ENCODE results near the gene RHOA.
"Not testable (repeated sequence)": the region's sequence is repeated elsewhere in the genome, so short reads cannot be mapped to it uniquely, and the experiment has no call there.

RHOA gene

DNA sequence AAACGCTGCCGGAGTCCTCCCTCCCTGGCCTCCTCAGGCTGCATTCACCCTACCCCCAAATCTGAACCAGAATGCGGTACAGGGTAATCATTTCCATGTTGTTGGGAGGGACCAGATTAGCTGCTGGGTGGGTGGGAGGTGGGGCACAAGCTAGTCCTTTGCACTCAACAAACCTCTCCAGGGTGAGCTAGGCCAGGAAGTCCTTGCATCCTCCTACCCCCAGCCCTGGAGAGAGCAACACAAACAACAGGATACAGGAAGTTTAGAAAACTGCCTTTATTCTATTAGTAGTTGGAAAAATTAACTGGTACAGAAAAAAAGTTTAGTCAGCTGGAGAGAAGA is 52.9 kb downstream of the RHOA start:
- DNase-seq = no peak

DNA sequence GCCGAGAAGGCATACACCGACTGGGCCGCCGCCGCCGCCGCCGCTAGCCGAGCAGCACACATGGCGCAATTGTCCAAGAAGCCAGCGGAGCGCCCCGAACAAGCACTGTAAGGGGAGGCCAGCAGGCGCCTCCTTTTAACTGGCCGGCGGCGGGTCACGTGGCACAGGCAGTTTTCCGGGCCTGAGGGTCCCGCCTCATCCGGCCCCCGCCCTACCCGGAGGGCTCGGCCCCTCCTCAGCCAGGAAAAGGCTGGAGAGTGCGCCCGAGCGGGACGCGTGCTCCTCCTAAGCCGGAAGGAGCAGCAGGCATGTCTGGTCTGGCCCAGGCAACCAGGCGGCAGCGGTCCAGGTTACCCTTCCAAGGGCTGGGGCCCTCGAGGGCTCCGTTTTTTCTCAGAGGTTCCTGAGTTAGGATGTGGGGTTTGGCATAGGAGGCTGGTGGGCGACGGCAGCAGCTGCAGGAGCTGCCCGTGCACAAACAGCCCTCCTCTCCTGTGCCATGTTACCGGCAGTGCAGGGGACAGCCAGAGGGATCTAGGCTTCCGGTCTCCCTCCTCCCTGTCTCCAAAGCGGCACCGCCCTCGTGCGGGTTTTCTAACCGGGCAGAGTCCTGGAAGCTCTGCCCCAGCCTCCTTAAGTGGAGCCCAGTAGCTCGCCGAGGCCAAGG is 53.4 kb downstream of the RHOA start, which contains the start of gene GPX1:
TSS of gene GPX1 (minus strand) at position 137 of the 667 bp plus-strand sequence. CDS start at position 62, 75 bp downstream.
- peak; percentile 84 for DNase-seq

DNA sequence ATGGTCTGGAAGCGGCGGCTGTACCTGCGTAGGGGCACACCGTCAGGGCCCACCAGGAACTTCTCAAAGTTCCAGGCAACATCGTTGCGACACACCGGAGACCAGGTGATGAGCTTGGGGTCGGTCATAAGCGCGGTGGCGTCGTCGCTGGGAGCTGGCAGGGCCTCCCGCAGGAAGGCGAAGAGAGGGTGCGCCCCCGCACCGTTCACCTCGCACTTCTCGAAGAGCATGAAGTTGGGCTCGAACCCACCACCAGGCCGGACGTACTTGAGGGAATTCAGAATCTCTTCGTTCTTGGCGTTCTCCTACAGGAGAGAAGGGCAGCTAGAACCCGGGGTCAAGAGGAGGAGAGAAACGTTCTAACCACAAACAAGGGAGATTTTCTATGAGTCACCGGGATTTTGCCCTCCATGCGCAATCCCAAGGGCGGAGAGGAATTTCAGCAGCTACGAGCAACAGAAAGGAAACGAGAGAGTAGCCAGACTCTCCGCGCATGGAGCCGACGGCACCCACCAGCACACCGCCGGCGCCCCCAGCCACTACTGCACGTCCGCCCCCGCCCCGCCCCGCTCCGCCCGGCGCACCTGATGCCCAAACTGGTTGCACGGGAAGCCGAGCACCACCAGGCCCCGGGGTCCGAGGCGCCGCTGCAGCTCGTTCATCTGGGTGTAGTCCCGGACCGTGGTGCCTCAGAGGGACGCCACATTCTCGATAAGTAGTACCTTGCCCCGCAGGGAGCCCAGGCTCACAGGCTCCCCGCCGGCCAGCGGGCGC is 54.1 kb downstream of the RHOA start:
- DNase-seq = peak; percentile 19

DNA sequence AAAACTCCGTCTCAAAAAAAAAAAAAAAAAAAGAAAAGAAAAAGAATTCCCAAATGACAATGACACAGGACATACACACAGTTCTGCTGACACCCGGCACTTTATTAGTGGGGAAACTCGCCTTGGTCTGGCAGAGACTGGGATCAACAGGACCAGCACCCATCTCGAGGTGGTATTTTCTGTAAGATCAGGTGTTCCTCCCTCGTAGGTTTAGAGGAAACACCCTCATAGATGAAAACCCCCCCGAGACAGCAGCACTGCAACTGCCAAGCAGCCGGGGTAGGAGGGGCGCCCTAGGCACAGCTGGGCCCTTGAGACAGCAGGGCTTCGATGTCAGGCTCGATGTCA is 54.7 kb downstream of the RHOA start:
- DNase-seq = not testable (repeated sequence)

DNA sequence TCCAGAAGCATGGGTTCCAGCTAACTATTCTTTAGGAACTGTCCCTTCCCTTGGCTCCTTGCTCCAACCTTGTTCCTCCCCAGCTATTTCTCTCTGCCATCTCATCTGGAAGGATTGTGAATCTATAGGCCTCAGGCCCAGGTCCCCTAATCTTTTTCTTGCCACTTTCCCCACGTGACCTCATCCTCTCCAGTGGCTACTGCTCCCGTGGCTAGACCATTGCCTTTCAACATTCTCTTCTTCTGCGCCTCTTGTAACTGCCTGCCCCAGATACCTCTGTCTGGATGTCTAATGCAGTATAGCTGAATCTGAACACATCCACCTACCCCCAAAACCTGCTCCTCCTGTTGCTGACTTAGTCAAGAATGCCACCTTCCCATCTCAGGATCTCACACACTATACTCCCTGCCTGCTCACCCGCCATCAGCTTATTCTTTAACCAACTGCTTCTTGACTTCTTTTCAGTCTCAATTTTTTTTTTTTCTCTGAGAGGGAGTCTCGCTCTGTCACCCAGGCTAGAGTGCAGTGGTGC is 58.8 kb downstream of the RHOA start:
- DNase-seq = no peak

DNA sequence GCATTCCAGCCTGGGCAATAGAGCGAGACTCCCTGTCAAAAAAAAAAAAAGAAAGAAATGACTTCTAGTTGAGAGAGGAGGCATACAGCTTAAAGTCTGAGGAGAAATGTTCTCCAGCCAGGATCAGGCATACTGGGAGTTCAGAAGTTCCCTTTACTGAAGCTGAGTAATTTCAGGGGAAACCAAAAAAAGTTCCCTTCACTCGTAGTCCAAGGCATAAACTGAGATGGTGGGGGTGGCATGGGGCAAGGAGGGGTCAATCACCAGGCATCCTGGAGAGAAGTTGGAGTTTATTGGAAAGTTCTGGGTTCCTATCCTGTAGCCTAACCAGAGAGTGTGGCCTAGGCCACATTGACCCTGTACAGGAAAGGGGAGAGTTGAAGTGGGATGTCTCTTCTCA is 59.5 kb downstream of the RHOA start:
- DNase-seq = no peak

DNA sequence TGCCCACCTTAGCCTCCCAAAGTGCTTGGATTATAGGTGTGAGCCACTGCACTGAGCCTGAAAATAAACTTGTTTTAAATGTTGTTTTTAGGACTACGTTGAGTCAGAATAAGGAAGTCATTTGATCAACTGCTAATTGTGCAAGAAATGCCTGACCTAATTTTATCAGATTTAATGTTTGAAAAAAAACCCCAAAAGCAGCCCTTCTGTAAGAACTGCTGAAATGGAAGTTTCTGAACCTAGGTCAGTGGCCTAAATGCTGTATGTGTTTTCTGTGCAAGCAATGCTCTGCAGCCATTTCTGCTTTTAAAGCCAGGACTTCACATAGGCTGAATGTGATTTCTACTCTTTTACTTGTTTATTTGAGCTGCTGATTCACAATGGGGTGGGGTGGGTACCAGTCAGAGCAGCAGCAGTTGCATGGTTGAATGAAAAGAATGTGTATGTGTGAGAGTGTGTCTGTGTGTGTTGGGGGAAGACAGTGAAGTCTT is 60.2 kb downstream of the RHOA start:
- DNase-seq = peak; percentile 58

DNA sequence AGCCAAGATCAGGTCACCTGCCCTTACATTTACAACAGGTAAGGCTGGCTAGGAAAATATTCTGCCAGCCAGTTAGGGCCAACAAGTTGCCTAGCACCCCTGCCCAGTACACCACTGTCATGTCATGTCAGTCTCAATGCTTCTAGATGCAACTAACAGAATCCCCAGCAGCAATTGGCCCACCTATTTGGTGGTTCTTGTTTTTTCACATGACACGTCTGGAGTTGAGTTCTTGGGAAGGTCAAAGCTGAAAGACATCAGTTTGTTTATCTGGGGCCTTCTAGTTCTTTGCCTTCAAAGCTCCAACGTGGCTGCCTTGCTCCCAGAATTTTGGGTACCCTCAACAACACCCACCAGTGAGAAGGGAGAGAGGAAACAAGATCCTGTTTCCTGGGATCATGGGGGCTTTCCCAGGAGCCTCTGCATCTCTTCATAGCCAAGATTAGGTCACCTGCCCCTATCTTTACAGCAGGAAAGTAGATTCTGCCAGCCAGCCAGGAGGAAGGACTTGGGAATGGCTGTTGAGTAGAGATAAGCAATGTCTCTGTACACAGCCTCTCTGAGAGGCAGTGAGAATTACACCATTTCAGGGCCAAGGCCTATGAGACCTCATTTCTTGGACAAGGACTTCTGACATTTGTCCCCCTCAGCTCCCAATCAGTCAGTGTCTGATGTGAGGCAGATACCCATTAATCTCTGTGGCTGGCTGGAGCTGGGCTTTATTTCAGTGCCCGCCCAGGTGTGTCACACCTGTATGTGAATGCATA is 62.2 kb downstream of the RHOA start:
- peak; percentile 70 for DNase-seq

DNA sequence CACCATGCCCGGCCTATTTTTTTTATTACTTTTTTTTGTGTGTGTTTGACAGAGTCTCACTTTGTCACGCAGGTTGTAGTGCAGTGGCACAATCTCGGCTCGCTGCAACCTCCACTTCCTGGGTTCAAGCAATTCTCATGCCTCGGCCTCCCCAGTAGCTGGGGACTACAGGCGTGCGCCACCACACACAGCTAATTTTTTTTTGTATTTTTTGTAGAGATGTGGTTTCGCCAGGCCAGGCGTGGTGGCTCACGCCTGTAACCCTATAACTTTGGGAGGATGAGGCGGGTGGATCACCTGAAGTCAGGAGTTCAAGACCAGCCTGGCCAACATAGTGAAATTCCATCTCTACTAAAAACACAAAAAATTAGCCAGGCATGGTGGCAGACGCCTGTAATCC is 63.4 kb downstream of the RHOA start:
- DNase-seq = not testable (repeated sequence)

DNA sequence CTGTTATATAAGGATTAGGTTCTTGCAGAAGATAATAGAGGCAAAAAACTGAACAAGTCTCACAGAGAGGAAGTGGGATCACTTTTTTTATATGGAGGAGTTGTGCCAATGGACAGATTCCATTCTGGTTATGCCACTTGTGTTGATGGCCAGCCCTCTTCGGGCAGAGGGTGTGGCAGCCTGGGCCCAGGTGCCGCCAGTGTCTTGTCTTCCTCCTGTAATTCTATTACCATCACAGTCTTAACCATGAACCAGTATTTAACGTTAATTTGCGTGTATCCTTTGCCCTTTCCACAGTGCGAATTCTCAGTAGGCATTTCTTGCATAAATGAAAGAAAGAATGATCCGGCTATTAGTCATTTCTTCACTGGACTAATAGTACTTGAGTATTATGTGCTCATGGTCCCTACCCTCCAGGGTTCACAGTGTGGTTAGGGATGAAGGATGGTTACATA is 65.0 kb downstream of the RHOA start:
- no peak for DNase-seq

DNA sequence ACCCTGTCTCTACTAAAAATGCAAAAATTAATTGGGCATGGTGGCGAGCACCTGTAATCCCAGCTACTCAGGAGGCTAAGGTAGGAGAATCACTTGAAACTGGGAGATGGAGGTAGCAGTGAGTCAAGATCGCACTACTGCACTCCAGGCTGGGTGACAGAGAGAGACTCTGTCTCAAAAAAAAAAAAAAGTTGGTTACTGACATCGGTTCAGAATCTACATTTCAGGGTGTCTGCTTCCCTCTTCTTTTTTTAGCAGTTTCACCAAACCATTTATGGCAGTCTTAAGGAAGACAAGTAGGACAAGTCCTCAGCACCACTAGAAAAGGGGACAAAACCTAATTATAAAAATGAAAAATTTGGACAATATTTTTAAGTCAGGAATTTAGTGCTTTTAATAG is 68.6 kb downstream of the RHOA start:
- DNase-seq = no peak

DNA sequence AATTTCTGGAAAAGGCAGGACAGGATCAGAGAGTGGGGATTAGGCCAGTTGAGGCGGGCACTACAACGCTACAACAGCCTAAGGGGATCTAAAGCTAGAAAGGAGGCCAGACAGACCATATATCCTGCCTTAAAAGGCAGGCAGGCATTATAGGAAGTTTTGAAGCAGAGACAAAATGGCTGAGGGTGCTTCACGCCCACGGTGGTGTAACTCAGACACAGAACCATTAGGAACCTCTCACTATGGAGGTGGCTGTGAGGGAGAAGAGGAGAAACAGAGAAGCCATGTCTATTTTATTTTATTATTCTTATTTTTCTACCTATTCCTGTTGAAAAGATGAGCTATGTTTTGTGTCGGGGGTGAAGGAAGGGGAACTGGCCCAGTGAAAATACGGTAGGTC is 69.8 kb downstream of the RHOA start:
- no peak for DNase-seq

DNA sequence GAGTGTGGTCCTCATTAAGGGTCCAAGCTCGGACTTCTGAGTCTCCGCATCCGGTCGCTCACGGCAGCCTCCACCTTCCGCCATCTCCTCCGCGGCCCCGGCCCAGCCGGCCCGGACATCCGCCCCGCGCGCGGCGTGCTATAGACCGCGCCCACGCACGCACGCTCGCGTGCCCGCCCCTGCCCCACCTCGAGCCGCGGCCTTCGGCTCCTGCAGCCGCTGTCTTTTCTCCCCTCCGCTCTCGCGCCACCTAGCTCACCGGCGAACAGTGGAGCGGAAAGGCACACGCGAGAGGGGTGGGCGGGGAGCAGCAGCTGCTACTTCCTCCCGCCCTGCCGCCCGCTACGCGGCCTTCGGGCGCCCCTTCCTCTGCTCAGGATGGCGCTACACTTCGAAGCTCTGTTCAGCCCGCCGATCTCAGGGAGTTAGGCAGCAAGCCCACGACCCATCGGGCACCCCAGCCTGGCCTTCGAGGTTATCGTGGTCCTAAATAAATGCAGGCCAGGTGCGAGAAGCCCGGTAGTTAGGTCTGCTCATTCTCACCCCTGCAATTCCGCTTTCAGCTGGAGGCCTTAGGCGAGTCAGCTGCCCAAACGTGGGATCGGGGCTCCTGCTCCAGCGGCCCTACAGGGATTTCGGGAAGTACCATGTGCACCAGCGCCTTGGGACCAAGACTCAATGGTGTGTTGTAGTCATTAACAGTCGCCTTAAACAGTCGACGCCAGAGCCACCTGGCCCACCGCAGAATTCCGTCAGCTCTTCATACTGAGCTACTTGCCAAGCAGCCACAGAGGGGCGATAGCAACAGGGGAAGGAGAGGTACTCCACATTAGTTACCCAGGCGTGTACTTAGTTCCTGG is 71.6 kb downstream of the RHOA start, which contains the start of gene USP4:
TSS of gene USP4 (minus strand) at position 113 of the 860 bp plus-strand sequence. CDS start at position 84, 29 bp downstream.
- peak; percentile 88 for DNase-seq

DNA sequence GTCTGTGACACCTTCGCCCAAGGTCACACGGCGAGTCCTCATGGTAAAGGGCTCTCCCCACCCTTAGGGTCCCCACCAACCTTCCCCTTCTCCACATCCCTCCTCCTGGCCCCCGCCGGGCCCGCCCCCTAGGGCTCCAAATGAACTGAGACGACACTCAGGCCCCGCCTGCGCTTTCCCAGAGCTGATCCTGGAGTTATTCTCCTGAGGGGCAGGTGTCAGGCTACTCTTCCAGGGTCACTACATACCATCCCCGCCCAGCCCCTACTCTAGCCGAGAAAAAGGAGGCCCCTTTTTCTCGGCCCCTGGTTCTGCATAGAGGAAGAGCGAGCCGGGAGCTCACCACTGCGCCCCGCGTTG is 72.2 kb downstream of the RHOA start:
- no peak for DNase-seq

DNA sequence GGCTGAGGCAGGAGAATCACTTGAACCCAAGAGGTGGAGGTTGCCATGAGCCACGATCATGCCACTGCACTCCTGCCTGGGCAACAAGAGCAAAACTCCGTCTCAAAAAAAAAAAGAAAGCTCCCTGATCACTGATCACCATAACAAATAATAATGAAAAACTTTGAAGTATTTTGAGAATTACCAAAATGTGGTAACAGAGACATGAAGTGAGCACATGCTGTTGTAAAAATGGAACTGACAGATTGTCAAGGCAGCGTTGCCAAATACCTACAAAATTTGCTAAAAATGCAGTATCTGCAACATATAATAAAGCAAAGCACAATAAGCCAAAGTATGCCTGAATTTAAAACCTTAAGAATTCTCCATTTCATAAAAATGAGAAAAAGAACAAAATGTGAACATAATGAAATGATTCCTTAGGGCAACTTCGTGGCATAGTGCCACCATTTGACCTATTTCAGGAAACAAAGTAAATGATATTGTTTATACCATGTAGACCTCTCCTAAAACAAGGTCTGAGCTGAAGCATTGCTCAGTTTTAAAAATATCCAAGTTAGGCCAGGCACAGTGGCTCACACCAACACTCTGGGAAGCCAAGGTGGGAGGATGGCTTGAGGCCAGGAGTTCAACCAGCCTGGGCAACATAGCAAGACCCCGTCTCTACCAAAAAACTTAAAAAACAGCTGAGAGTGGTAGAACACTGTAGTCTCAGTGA is 77.7 kb downstream of the RHOA start:
- DNase-seq = no peak

DNA sequence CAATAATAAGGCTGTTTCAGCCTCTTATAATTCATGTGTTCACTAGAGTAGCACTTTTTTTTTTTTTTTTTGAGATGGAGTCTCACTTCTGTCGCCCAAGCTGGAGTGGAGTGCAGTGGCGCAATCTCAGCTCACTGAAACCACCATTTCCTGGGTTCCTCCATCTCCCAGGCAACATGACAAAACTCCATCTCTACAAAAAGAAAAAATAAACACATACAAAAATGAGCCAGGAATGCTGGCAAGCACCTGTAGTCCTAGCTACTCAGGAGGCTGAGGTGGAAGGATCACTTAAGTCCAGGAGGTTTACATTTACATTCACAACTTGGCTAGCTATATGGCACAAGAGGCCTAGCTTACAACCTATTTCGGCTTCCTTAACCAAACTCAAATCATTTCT is 78.7 kb downstream of the RHOA start:
- no peak for DNase-seq

DNA sequence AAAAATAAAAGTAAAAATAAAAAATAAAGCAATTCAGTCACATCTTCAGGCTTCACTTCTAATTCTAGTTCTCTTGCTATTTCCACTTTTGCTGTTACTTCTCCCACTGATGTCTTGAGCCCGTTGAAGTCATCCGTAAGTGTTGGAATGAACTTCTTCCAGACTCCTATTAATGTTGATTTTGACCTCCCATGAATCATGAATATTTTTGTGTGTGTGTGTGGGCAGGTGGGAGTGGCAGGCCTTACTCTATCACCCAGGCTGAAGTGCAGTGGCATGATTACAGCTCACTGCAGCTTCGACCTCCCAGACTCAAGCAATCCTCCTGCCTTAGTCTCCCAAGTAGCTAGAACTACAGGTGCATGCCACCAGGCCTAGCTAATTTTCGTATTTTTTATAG is 82.6 kb downstream of the RHOA start:
- DNase-seq = no peak

DNA sequence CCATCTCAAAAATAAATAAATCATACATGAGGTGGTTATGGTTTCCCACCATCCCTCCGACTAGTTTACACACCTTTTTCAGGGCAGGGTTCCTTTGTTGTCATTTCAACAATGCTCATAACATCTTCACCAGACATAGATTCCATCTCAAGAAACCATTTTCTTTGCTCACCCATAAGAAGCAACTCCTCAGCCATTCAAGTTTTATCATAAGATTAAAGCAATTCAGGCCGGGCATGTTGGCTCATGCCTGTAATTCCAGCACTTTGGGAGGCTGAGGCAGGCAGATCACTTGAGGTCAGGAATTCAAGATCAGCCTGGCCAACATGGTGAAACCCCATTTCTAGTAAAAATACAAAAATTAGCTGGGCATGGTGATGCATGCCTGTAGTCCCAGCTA is 83.4 kb downstream of the RHOA start:
- DNase-seq = not testable (repeated sequence)

DNA sequence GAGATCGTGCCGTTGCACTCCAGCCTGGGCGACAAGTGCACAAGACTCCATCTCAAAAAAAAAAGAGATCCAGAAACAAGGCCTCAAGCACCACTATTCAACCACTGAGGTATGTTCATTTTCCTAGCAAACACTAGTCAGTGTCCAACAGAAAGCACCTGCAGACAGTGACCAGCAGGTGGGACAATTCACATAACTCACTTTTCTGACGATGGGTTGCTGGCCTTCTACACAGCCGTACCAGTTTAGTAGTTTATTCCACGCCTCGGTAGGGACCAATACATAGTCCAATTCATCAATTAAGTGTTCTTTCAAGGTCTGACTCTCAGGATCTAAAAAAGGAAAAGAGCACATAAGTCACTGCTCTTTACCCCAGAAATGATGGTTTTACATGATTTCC is 84.3 kb downstream of the RHOA start:
- no peak for DNase-seq

DNA sequence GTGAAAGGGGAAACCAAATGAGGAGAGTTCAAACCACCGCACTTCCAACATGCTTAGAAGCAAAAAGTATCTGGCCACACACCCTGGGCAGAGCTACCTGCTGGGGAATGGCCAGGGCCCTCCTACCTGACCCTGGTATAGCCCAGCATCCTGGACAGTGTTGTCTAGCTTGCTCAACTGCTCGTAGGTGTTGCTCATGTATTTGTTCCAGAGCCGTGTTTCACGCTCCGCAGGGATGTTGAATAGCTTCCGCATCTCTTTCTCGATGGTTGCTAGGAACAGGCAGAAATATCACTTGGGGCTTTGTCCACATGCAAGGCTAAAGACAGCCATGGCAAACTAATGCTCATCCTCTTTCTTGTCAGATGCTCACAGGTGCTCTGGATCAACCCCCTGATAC is 87.0 kb downstream of the RHOA start:
- no peak for DNase-seq

DNA sequence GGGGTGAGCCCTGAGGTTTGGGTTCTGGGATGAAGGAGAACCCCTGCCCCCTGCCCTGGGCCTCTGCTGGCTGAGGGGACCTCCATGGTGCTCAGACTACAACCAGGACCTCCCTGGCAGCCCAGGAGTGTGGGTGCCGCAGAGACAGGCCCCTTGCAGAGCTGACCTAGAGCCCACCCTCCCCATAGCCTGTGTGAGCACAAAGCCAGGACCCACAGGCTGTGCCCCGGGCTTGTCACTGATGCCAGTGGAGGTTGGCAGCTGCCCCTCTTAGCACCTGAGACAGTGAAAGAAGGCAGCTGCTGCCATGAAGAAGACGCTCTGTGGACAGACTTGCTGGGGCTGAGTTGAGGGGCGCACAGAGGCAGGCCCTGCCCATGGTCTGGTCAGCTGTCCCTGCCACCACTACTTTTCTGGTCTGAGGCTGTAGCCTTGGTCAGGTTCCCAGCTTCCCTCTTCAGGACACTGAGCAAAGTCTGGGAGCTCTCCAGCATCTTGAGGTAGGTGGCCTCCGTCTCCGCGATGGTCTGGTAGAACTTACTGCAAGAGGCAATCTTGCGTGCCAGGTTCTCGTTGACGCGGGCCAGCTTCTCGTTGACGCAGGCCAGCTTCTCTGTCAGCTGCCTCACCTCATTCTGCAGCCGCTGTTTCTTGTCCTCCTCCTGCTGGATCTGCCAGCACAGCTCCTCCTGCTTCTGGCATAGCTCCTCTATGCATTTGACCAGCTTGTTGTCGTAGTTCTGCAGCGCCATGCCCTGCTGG is 94.9 kb downstream of the RHOA start:
- DNase-seq = no peak

Data from OCI-M1 (cell line).